ENCODE results near the gene HELZ. TPM values are rescaled to one million over a fixed set of nuclear protein-coding genes. Genes with fewer than 3 reads are reported as not detected.
"Not testable (repeated sequence)": the region's sequence is repeated elsewhere in the genome, so short reads cannot be mapped to it uniquely, and the experiment has no call there.

Gene HELZ
- total RNA-seq, 1 donor from 2014 or later: 86.0 TPM

DNA sequence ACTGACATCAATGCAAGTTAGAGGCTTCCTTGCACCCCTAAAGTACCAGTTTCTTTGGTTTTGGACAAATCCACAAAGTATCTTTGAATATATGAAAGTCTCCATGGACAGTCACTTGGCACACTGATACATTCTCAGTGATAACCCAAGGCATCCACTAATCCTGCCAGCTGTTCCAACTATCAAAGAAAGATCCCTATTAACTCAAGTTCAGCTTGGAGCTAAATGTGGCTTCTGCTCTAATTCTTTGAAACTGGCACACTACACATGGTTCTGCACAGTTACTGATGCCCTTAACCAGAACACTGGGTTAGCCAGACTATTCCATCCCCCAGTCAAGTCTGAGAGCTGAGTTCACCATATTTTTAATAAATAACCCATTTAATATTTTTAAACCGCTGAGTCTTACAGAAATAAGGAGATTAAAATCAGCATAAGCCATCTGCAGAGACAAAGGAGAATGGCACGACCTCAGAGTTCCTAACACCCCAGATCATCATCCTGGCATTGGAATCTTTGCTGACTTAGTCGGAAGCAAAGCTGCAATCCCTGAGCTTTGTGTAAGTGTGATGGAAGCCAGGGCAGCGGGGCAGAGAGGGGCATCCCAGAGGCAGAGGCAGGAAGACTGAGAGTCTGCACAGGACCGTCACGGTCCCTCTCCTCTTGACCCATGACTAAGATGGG is 194.4 kb downstream of the HELZ start:
- no peak for ATAC-seq
- intact Hi-C loops (cut with DNase I): no loop called here

DNA sequence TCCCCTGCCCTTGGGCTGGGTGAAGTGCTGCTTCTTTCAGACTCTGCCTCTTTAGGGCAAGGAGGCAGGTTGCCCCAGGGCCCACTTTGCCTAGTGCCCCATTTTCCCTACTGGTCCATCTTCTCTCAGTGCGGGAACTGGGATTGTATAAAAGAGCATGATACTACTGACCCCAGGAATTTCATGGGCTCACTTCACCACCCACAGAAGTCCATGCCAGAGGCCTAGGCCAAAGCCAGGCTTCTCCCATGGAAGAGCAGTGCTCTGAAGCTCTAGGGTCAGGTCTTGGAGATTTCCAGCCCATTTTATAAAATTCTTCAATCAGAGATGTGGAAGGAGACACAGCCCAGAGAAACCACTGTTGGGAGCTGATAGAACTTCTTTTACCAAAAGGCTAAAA is 194.9 kb downstream of the HELZ start:
- no peak for DNase-seq (ENCODE audit: low spot score)
- intact Hi-C loops (cut with DNase I): no loop called here
- ATAC-seq: no peak

More for the DNA sequence above, 194.4 kb downstream of the HELZ start:
- DNase-seq (ENCODE audit: low spot score): peak; percentile 21

DNA sequence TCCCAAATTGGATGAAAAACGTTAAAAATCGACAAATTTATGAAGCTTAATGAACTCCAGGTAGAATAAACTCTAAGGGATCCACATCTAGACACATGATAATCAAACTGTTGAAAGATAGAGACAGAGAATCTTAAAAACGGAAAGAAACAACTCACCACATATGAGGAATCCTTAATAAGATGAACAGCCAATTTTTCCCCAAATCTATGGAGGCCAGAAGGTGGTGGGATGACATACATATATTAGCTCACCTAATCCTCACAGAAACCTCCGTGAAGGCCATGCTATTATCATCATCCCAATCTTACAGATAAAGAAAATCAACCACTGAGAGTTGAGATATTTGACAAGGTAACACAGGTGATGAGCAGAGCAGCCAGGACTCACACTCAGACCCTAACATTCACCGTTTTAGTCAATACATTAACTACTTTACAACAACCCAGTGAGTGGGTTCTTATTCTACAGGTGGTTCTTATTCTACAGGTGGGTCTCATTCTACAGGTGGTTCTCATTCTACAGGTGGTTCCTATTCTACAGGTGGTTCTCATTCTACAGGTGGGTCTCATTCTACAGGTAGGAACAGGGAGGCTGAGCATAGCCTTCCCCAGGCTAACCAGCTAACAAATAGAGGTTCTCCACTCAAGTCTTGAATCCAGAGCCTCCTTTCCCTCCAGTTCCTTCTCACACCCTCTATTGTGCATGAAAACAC is 195.8 kb downstream of the HELZ start:
- no peak for DNase-seq (ENCODE audit: low spot score)
- intact Hi-C loops (cut with DNase I): no loop called here
- no peak for ATAC-seq

- ATAC-seq: no peak
- intact Hi-C loops (cut with DNase I): no loop called here
- DNase-seq (ENCODE audit: low spot score): no peak
These were observed 197.6 kb downstream of the HELZ start for GRCh38 chr17:67047382-67047781.

DNA sequence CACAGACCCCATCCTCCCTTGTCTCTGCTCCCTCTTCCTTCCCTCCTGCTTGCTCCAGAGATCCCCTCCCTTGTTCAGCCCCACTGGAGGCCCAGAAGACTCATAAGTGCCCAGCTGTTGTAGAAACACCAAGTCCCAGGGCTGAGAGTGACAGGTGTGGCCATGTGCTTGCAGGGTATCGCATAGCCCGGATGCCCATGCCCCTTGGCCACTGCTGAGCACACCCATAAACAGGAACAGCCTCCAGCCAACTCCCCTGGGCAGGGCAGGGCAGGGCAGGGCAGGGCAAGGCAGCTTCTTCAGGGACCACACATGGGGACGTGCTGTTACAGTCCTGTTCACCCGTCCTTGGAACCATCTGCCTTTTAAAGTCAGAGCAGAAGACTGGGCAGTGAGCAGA is 198.6 kb downstream of the HELZ start:
- DNase-seq (ENCODE audit: low spot score) (no peak), ATAC-seq (no peak)
- intact Hi-C loops (cut with DNase I): no loop called here

- ATAC-seq: no peak
- no peak for DNase-seq (ENCODE audit: low spot score)
- intact Hi-C loops (cut with DNase I): no loop called here
These were observed 200.1 kb downstream of the HELZ start for GRCh38 chr17:67044940-67045339.

DNA sequence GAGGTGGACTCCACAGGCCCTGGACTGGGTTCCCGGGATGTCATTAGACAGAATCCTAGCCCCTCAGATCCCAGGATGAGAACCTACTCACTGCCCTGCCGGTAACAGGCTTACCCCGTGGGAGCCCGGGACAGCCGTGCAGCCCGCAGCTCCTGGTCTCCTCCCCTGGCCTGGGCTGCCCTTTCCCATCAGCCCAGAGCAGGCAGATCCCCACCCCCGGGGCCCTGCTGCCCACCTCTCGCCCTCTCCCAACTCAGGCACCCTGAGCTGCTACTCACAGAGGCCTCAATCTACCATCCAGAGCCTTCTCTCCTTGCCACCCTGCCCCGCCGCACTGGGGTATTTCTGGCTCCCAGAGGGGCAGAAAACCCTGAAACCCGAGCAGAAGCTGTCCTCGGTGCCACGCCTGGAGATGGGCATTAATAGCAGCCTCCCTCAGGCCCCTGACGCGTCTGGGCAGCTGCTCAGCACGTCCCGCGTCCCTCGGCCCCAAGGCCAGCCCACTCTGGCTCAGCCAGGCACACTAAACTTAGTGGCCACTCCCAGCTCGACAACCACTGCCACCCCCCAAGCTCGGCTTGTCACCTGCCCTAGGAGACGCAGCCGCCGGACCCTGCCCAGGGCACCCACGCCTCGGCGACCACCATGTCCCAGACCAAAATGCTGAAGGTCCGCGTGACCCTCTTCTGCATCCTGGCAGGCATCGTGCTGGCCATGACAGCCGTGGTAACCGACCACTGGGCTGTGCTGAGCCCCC is 200.8 kb downstream of the HELZ start, which contains the start of gene CACNG1:
CACNG1 (plus strand) TSS at position 539 of the 757 bp plus-strand sequence; CDS start at position 646, 107 bp downstream.
- DNase-seq (ENCODE audit: low spot score) (no peak), ATAC-seq (no peak)
- intact Hi-C loops (cut with DNase I): no loop called here

GRCh38 chr17:67043283-67043682 is 201.7 kb downstream of the HELZ start:
- DNase-seq (ENCODE audit: low spot score): no peak
- ATAC-seq: no peak

DNA sequence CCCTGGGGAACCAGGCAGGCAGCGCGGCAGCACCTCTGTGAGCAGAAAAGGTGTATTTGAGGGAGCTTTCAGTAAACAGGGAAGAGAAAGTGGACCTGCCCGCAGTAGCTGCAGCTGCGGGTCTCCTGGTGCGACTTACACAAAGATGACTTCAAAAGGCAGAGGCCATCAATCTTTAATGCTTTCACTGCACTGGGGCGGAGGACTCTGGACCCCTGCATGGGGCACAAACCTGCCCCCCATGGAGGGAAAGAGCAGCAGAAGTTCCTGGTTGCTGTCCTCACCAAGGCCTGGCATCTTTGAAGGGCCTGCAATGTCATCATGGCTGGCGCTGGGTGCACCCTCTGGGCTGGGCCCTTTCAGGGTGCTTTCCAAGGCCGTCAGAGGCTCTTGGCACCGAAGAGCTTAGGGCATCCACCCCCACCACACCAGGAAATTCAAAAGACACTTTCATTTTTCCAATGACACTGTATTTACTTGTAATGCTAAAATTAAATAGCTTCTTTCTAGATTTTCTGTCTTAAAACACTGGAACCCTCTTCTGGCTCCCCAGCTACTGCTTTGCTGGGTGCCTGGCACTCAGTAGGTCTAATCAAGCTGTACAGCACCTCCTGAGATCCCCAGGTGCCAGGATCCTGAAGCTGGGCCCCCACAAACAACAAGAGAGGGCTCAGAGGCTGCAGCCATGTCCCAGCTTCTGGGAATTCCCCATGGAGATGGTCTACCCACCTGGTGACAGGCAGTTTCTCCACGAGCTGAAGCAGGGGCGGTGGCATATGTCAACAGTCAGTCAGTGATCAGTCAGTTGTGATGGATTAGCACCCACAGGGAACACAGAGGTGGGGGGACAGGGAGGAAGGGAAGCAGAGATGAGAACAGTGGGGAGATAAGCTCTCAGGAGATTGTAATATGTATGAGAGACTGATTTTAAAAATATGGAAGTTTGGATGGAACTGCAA is 202.8 kb downstream of the HELZ start:
- ATAC-seq: no peak
- intact Hi-C loops (cut with DNase I): no loop called here

More at GRCh38 chr17:67043283-67043682, 201.7 kb downstream of the HELZ start:
- intact Hi-C loops (cut with DNase I): no loop called here

GRCh38 chr17:67041531-67041930 is 203.5 kb downstream of the HELZ start:
- ATAC-seq (no peak), DNase-seq (ENCODE audit: low spot score) (no peak)
- intact Hi-C loops (cut with DNase I): no loop called here

More for the DNA sequence above, 202.8 kb downstream of the HELZ start:
- no peak for DNase-seq (ENCODE audit: low spot score)

- DNase-seq (ENCODE audit: low spot score); intact Hi-C loops (cut with DNase I): not testable (repeated sequence)
These were observed 203.9 kb downstream of the HELZ start for GRCh38 chr17:67041119-67041518.

DNA sequence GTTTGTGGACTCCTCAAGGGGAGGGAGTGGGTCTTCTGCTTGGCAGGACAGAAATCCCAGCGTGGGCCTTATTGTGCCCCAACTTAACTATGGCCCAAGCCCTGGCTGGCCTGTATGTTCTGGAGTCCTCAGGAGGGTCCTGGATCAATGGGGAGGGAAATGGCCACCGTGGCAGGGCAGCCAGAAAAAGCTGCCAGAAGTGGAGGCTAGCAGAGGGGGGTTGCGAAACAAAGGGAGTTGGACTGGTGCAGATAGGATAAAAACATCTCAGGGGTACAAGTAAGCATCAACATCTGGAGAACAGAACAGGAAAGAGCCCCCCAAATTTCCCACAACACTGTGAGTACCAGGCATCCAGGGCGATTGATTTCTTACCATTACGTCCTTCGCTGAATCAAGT is 204.3 kb downstream of the HELZ start:
- ATAC-seq: no peak
- intact Hi-C loops (cut with DNase I): no loop called here

More at GRCh38 chr17:67041119-67041518, 203.9 kb downstream of the HELZ start:
- not testable (repeated sequence) for ATAC-seq

DNA sequence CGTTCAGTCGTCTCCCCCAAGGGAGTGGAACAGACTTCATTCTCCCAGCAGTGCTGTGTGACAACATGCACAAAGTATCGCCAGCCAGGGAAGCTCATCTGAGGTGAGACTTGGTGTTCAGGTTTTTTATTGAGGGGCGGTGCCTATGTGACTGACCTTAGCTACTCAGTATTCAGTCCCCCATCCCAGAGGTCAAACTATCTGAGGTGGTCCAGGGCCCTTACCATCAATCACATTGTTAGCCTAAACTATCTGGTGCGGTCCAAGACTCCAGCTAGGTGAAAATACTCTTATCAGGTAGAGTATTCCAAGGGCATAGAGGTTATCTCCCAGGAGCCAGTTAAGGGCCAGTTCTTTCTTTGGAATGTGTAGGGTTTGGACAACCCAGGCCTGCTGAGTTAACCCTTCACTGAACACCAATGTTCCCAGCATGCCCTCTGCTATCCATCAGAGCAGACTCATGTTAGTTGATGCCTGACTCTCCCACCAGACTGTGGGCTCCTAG is 206.1 kb downstream of the HELZ start:
- ATAC-seq (no peak), DNase-seq (ENCODE audit: low spot score) (no peak)
- intact Hi-C loops (cut with DNase I): no loop called here

More for the DNA sequence above, 204.3 kb downstream of the HELZ start:
- no peak for DNase-seq (ENCODE audit: low spot score)

- no peak for ATAC-seq
These were observed 209.6 kb downstream of the HELZ start for GRCh38 chr17:67035131-67036083.

GRCh38 chr17:67033613-67034012 is 211.4 kb downstream of the HELZ start:
- ATAC-seq: no peak
- intact Hi-C loops (cut with DNase I): no loop called here
- no peak for DNase-seq (ENCODE audit: low spot score)

More at GRCh38 chr17:67035131-67036083, 209.6 kb downstream of the HELZ start:
- no peak for DNase-seq (ENCODE audit: low spot score)
- intact Hi-C loops (cut with DNase I): loop anchor here (1.0 kb wide), 1 partner anchor 18 kb away; no protein-coding TSS in a partner anchor

GRCh38 chr17:67032985-67033384 is 212.0 kb downstream of the HELZ start:
- intact Hi-C loops (cut with DNase I): no loop called here
- ATAC-seq (no peak), DNase-seq (ENCODE audit: low spot score) (no peak)

- intact Hi-C loops (cut with DNase I): no loop called here
- no peak for DNase-seq (ENCODE audit: low spot score)
- ATAC-seq: no peak
These were observed 212.6 kb downstream of the HELZ start for GRCh38 chr17:67032382-67032781.
